ENCODE data around the gene PEX5.
A peak's percentile ranks its signal among the peaks of the same experiment; 100 is the strongest.

Gene PEX5

DNA sequence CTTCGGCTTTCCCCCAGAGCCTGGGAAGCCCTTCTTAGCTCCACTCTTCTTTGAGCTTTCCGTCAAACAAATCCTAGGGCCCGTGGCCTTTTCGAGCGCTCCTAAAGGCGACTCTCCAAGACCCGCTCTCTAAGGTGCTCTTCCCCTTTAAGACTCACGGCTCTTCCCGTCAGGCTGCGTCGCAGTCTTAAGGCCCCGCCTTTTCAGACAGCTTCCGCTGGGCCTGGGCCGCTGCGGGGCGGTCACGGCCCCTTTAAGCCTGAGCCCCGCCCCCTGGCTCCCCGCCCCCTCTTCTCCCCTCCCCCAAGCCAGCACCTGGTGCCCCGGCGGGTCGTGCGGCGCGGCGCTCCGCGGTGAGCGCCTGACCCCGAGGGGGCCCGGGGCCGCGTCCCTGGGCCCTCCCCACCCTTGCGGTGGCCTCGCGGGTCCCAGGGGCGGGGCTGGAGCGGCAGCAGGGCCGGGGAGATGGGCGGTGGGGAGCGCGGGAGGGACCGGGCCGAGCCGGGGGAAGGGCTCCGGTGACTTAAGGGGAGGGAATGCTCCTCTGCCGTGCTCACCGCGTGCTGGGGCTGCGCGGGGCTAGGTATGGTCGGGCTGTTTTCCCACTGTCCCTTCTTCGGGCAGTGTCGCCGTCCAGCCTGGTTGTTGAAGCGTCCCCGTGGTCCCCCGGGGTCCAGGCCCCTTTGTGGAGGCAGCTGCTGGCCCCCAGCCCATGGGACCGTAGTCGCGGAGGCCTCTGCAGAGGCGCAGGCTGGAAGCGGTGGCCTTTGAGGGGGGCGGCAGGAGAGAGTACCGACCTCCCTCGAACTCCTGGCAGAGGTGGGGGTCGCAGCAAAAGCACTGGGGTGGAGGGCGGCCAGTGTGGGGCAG is at the start of gene PEX5:
TSS of gene PEX5 (plus strand) at position 289 of the 870 bp plus-strand sequence. CDS start 692 bp downstream, outside the sequence.
- DNase-seq (ENCODE audit: low read depth): peak; percentile 74

DNA sequence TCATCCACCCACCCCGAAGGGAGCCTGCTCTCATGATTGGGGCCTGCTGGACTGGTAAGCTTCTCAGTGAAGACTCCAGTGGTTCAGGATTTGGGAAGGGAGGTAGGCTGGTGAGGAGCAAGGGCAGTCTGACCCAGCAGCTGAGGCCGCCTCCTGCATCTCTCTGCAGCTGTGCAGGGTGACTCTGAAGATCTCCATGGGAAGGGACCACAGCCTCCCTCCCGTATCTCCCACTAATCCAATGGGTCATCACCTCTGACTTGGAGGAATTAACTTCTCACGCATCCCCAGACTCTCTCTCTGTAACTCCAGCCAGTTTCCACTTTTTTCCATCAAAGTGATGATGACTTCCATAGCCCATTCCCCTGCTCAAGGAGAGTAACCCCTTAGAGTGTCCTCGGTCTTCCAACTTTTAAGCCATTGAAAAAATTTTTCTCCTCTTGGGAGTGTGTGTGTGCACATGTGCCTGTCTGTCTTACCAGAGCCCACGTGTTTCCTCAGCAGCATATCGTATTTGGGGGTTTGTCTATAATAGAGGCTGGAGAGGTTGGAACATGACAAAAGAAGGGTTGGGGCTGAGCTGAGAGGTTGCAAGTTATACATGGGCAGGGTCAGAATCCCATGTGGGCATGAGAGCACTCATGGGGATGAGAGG is 48.0 kb upstream of the PEX5 start:
- no peak for DNase-seq (ENCODE audit: low read depth)

DNA sequence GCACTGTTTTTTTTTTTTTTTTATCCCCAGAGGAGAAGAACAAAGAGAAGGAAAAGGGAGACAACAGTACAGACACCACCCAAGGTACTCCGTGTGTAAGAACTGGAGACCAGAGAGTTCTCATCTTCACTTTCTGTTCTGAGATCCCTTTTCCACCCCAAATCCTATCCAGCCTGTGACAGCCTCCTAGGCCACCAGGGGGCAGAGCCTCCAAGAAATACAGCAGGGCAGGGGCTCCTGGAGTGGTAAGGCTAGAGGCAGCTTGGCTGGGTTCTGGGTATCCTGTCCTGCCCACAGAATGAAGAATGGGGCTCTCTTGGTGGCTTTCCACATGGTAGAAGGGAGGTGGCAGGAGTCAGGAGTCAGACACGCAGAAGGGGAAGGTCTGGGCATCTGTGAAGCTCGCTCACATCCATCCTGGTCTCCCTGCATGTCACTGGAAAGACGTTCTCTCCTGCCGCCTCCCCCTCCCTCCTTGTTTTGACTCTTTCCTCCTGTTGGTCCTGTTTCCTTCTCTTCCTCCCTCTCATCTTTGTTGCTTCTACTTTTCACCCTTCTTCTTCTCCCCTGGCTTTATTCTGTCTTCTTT is 47.3 kb upstream of the PEX5 start:
- no peak for DNase-seq (ENCODE audit: low read depth)

DNA sequence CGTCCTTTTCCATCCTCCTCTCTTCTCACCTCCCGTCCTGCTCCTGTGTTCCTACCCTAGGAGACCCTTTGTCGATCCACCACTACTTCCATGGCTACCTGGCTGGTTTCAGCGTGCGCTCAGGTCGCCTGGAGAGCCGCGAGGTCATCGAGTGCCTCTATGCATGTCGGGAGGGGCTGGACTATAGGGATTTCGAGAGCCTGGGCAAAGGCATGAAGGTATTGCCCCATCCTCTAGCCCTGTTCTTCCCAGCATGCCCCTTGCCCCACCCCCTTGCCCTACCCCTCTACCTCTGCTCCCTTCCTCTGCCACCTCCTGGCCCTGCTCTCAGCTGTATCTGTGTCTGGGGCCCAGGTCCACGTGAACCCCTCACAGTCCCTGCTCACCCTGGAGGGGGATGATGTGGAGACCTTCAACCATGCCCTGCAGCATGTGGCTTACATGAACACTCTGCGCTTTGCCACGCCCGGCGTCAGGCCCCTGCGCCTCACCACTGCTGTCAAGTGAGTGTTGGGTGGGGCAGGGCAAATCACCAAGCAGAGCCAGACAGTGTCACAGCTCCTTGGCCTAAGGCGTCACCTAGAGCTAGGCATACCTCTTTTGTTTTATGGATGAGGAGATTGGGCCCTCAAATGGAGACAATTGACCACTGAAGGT is 46.5 kb upstream of the PEX5 start:
- no peak for DNase-seq (ENCODE audit: low read depth)

DNA sequence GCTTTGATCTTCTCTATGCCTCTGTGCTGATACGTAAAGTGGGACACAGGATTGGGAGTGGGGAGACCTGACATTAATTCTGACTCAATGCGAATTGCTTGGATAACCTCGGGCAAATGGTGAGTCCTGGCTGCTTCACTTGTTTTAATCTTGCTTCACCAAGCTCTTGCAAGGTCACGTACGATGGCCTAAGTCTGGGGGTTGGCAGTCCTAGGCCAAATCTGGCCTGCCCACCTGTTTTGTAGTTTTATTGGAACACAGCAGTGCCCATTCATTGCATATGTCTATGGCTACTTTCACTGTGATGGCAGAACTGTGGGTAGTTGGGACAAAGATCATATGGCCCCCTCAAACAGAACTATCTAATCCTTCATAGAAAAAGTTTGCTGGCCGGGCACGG is 45.9 kb upstream of the PEX5 start:
- no peak for DNase-seq (ENCODE audit: low read depth)

DNA sequence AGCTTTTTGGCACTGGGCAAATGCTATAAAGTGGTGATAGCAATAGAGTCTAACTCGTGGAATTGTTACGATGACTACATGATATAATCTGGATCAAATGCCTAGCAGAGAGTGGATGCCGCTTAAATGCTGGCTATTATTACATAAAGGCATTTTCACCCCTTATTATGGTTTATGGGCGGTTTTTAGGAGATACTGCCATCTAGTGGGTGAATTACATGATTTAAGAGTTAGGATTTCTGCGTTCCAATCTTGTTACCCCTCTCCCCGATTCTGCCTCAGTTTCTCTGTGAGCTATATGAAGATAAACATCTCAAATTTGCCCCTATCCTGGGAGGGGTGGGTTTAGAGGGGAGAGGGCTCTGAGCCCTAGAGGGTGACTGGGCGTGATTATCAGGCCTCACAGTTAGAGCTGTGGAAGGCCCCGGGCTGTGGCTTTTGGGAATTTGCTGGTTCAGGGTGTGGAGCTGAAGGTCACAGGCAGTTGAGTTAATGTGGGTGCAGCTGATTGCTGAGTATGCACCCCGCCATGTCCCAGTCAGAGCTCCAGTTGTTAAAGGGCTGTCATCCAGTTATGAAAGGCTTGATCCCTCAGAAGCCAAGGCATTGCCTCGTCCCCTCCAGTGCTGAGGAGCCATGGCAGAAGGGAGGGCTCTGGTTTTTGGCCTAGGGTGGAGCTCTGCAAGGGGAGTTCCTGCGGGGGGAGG is 44.9 kb upstream of the PEX5 start:
- no peak for DNase-seq (ENCODE audit: low read depth)

DNA sequence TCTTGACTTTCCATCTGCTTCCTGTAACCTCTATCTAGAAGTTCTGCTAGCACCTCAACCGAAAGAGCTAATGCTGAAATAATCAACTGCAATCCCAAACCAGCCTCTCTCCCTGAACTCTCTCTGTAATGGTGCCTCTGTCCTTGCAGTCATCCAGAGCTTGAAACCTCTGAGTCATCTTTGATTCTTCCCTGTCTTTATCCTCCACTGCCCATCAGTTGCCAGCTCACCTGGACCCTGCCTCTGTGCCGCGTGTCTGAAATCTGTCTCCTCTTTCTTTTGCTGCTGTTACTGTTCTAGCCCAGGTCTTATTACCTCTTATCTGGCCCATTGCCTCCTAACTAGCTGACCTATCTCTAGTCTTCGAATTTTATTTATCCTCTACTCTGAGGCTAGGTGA is 43.8 kb upstream of the PEX5 start:
- DNase-seq (ENCODE audit: low read depth): no peak

DNA sequence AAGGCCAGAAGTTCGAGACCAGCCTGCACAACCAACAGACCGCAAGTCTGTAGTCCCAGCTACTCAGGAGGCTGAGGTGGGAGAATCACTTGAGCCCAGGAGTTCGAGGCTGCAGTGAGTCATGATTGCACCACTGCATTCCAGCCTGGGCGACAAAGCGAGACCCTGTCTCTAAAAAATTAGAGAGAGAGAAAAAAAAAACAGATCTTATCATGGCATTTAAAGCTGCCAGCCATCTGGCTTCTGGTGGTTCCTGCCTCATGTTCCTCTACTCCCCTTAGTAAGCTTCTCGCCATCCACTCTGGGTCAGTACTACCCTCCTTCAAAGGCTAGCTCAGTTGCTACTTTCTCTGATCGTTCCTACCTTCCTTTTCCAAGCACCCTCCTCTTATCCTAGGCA is 43.3 kb upstream of the PEX5 start:
- no peak for DNase-seq (ENCODE audit: low read depth)

DNA sequence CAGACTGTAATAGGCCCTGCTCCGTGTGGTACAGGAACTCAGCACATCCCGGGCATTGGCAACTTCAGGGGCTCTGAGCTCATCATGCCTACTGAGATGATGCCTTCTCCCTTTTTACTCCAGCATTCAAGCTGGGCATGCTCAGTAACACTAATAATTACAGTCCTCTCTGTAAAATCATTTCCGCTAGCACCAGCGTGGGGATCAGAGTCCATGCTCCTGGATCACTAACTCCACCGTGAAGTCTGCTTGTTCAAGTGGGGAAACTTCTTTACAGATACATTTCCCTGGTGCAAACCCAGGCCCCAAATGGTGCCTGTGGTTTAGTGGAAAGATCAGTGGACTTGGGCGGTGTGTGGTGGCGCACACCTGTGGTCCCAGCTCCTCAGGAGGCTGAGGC is 42.6 kb upstream of the PEX5 start:
- DNase-seq (ENCODE audit: low read depth): no peak

DNA sequence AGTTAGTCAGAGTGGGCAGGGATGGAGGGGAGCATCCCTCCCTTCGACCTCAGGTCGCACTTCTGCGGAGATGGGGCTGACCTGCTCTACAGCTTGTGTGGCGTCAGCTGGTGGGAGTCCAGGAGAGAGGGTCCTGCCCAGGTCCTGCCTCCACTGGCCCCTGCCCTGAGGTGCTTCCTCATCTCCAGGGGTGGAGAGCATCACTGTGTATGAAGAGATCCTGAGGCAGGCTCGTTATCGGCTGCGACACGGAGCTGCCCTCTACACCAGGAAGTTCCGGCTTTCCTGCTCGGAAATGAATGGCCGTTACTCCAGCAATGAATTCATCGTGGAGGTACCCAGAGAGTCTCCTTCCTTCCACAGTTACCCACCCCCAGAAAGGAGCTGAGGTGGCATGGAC is 39.1 kb upstream of the PEX5 start:
- no peak for DNase-seq (ENCODE audit: low read depth)

DNA sequence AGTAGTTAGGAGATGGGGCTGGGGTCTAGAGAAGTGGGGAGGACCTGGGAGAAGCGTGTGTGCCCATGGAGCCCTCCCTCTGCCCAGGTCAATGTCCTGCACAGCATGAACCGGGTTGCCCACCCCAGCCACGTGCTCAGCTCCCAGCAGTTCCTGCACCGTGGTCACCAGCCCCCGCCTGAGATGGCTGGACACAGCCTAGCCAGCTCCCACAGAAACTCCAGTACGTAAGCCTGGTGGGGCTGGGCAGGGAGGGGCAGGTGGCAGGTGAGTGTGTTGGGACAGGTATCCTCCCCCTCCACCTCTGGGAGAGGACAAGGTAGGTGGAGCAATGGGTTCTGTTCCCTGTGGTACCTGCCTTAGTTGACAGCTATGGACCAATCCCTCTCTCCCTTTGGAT is 38.6 kb upstream of the PEX5 start:
- DNase-seq (ENCODE audit: low read depth): no peak

DNA sequence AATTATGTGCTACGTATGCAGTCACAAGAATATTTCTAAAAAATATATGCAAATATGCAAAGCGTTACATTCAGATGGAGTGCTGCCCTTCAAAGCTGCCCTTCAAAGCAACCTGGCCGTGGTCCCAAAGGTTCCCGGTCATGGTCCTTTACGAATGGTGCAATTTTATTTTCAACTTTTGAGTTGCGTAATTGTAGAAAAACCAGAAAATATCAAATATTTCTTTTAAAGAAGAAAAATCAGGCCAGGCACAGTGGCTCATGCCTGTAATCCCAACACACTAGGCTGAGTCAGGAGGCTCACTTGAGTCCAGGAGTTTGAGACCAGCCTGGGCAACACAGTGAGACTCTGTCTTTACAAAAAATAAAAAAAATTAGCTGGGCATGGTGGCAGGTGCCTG is 38.0 kb upstream of the PEX5 start:
- DNase-seq (ENCODE audit: low read depth): no peak

DNA sequence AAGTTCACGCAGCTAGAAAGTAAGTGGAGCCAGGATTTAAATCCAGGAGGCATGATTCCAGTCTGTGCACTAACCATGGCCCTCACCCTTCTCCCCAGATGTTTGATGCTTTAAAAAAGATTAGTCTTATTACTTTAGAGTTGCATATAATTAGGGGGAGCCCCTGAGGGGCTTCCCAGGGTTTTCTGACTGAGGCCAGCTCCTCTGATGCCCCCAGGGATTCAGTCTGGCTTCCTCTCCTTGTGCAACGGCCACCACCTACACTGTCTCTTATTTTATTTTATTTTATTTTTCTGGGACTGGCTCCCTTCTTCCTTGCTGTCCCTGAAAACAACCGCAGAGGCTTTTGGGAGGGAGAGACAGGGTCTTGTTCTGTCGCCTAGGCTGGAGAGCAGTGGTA is 36.7 kb upstream of the PEX5 start:
- no peak for DNase-seq (ENCODE audit: low read depth)

DNA sequence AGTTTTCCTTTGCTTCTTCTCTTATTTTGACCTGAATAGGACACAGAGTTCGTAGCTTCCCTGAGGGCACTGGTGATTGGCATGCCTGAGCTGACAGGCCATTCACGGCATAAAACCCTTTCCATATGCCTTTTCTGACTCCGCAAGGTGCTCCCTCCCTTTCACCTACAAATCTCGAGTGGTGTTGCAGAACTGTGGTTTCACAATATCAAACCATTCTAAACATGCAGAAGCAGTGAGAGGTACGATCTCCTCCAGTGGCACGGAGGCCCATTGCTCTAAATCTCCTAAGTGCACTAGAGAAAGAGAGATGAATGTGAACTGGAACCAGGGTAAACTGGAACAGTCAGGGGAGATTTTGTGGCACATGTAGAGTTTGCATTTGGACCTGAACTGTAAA is 35.4 kb upstream of the PEX5 start:
- no peak for DNase-seq (ENCODE audit: low read depth)

DNA sequence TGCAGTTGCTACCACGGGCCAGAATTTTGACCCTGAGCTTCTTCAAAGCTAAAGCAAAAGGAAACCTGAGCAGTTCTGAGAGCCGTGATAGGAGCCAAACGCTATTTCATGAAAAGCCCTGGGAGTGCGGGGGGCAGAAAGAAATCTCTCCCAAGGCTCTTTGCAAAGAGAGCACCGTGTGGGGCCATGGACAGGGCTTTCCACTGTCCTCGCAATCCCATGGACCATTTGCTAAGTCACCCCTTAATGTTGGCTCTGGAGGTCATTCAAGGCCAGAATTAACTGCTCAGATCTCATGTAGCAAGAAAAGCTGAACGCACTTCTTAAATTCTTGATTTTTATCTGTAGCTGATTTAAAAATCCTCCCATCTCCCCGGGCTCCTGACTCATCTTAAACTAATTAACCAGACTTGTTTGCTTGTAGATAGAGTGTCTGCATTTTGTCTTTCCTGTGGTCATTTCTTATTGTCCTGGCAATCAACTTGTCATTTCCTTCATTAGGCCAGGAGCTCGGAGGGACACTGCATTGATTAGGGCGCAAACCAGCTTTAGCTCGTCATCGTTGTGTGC is 34.5 kb upstream of the PEX5 start:
- DNase-seq (ENCODE audit: low read depth): no peak

DNA sequence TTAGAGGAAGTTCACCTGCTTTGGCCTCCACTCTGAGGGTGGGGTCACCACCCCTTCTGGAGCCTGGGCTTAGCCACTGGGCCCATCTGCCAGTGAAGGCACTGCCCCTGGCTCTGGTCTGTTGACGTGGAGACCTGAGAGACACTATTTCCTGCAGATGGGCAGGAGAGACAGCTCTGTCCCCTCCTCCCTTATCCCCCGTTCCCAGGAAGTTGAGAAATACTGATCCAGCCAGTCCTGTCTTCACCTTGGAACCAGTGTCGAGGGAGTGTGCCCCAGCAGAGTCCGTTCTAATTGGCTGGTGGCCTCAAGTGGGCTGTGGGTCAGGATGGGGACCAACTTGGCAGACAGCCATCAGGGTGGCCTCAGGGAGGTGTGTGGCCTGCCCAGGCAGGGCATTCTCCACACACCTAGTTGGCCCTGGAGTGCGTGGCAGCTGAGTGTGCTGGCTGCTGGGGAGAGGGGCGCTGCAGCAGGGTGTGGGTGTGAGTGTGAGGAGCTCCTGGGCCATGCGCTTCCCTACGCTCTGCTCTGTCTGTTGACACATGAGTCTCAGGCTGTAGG is 33.9 kb upstream of the PEX5 start:
- DNase-seq (ENCODE audit: low read depth): no peak

DNA sequence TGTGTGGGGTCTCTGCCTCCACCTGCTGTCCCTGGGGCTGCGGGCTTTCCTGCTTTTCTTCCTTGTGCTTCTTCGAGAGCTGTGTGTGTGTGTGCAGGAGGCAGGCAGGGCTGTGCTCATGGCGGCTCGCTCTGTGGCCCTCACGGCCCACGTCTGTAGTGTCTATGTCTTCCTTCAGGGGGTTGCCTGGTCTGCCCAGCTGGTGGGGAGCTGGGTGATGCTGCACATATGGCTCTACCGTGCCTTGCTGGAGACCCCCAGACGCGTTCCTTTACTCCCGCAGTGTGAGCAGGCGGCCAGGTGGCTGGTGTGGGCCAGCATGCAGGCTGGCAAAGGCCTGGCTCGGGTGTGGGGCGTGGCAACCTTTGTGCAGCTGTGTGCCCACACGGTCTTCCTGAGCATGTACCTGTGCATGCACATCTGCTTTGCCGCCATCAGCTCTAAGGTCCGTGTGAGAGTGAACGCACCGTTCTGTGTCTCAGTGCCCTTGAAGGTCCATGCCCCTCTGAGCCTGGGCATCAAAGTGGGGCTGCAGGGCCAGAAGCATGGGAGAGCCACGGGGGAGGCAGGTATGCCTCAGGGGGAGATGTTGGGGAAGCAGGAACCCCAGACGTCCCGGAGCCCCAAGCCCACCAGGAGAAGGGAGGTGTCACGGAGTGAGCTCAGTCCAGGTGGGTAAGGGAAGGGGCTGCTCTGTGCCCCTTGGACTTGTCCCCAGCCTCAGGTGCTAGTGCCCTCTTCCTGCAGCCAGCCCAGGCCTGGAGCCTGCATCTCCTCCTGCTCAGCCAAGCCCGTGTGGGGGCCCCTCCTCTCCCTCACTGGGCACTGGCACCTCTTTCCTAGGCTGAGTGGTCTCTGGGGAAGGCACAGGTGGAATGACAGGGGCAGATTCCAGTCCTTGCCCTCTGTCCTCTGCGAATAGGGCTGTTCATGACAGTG is 33.0 kb upstream of the PEX5 start:
- no peak for DNase-seq (ENCODE audit: low read depth)

DNA sequence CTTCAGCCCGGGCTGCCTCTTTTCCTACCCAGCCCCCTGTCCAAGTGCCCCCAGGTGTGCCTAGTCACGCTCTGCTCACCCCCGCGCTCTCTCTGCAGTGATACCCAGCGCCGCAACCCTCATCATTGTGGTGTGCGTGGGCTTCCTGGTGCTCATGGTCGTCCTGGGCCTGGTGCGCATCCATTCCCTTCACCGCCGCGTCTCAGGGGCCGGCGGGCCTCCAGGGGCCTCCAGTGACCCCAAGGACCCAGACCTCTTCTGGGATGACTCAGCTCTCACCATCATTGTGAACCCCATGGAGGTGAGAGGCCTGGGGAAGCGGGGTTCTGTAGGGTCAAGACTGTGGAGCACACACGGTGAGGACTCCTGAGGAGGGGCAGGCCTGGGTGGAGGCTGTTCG is 32.1 kb upstream of the PEX5 start:
- DNase-seq (ENCODE audit: low read depth): no peak

DNA sequence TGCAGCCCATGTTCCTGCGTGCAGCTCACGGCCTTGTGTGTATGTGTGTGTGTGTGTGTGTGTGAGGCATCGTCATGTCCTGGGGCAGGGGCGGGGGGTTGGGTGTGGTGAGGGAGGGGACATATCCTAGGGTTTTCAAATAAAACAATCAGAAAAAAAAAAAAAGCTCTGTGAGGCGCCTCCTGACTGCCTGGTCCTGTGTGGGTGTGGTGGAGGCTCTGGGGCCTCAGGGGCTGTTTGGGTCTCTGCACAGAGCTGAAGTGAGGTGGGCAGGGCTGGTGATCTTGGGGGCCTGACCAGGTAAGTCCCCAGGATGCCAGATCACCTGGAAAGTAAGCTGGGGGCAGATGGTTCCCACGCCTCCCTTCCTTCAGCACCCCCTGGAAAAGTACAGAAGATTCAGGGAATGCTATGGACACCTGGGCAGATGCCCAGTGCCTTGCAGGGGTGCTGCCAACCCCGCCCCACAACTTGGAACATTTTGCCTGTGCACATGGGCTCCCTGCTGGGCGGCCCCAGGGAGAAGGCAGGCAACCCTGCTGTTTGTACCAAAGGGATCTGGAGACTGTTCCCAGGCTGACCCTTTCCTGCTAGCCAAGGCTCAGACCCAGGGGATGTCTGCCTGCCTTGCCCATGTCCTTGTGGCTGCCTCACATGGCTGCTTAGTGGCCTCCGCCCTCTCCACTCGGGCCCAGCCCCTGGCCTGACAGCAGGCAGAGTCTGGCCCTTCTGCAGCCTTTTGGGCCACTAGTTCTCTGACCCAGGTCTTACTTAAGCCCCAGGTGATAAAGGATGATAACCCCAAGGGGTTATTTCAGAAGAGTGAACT is 30.5 kb upstream of the PEX5 start:
- no peak for DNase-seq (ENCODE audit: low read depth)
